ENCODE data around the gene PIGM.

The PIGM gene

DNA sequence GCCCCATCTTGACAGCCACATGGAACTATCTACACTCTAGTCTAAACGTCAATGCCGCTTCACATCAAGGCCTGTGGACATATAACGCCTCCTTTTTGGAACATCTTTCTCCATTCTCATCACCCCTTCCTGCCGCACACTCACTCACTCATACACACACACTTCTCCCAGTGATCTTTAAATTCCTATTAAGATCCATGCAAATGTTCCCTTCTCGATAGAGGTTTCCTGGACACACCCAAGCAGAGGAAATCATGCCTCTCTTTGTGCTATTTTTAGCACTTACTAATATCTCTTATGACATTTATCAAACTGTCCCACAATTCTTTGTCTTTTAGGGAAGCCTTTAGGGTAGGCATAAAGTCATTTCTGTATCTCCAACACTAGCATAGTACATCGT is 49.5 kb downstream of the PIGM start:
- DNase-seq (ENCODE audit: extremely low spot score): no peak
- CTCF ChIA-PET: interaction anchor here (0.8 kb wide), 1 partner anchor 43 kb away, joined by 3 read pairs; no protein-coding TSS in a partner anchor
- POLR2A ChIA-PET: no interaction called here
- TF ChIP-seq, protein P1, sequence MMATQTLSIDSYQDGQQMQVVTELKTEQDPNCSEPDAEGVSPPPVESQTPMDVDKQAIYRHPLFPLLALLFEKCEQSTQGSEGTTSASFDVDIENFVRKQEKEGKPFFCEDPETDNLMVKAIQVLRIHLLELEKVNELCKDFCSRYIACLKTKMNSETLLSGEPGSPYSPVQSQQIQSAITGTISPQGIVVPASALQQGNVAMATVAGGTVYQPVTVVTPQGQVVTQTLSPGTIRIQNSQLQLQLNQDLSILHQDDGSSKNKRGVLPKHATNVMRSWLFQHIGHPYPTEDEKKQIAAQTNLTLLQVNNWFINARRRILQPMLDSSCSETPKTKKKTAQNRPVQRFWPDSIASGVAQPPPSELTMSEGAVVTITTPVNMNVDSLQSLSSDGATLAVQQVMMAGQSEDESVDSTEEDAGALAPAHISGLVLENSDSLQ (IDR thresholded peaks at IDR 0.05): no peak
- TF ChIP-seq SUZ12 (IDR thresholded peaks at IDR 0.05): no peak
- TF ChIP-seq ZNF384 (IDR thresholded peaks at IDR 0.05): no peak
- no peak for TF ChIP-seq FOXA1 (IDR thresholded peaks at IDR 0.05)

- CTCF ChIA-PET: no interaction called here
- TF ChIP-seq BHLHE40 (IDR thresholded peaks at IDR 0.05; ENCODE audit: borderline replicate concordance) (no peak), FOXK2 (IDR thresholded peaks at IDR 0.05) (no peak), HDGF (IDR thresholded peaks at IDR 0.05; ENCODE audit: borderline replicate concordance) (no peak), FOXM1 (IDR thresholded peaks at IDR 0.05; ENCODE audit: borderline replicate concordance) (no peak), TARDBP (IDR thresholded peaks at IDR 0.05) (no peak)
- TF ChIP-seq, protein P1 (IDR thresholded peaks at IDR 0.05): no peak
Measured at GRCh38 chr1:159981351-159982055, 50.3 kb downstream of the PIGM start.

DNA sequence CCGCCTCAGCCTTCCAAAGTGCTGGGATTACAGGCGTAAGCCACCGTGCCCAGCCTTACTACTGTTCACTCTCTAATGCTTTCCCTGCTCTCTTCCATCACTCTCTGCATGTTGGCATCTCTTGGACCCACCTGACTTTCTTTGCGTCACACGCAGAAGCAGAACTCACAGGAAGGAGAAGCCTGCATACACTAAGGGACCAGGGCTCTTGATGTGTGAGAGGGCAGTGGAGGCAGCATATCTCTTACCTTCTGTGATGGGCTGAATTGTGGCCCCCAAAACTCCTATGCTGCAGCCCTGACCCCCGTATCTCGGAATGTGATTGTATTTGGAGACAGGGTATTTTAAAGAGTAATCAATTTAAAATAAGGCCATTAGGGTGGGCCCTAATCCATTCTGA is 51.0 kb downstream of the PIGM start:
- CTCF ChIA-PET: no interaction called here
- DNase-seq (ENCODE audit: extremely low spot score): no peak
- TF ChIP-seq HDGF (IDR thresholded peaks at IDR 0.05; ENCODE audit: borderline replicate concordance) (no peak), FOXK2 (IDR thresholded peaks at IDR 0.05) (no peak), FOXA1 (IDR thresholded peaks at IDR 0.05) (no peak), L3MBTL2 (conservative IDR thresholded peaks at IDR 0.05) (no peak)
- TF ChIP-seq, protein P1 (IDR thresholded peaks at IDR 0.05): no peak
- POLR2A ChIA-PET: no interaction called here

More at GRCh38 chr1:159981351-159982055, 50.3 kb downstream of the PIGM start:
- POLR2A ChIA-PET: no interaction called here
- DNase-seq (ENCODE audit: extremely low spot score): no peak

- DNase-seq (ENCODE audit: extremely low spot score): no peak
- ChIA-PET CTCF (no interaction called here), POLR2A (no interaction called here)
- TF ChIP-seq CTBP1 (IDR thresholded peaks at IDR 0.05; ENCODE audit: borderline replicate concordance) (no peak), SP1 (IDR thresholded peaks at IDR 0.05) (no peak), FOXK2 (IDR thresholded peaks at IDR 0.05) (no peak), LEF1 (IDR thresholded peaks at IDR 0.05; ENCODE audit: borderline replicate concordance) (no peak), L3MBTL2 (conservative IDR thresholded peaks at IDR 0.05) (no peak), ELF4 (IDR thresholded peaks at IDR 0.05) (no peak), HDGF (IDR thresholded peaks at IDR 0.05; ENCODE audit: borderline replicate concordance) (no peak), SUZ12 (IDR thresholded peaks at IDR 0.05) (no peak), FOXM1 (IDR thresholded peaks at IDR 0.05; ENCODE audit: borderline replicate concordance) (no peak), BHLHE40 (IDR thresholded peaks at IDR 0.05; ENCODE audit: borderline replicate concordance) (no peak), NFRKB (IDR thresholded peaks at IDR 0.05) (no peak), TARDBP (IDR thresholded peaks at IDR 0.05) (no peak), ZNF384 (IDR thresholded peaks at IDR 0.05) (no peak)
- TF ChIP-seq, protein P1 (IDR thresholded peaks at IDR 0.05): no peak
Measured at GRCh38 chr1:159980076-159980475, 51.7 kb downstream of the PIGM start.

GRCh38 chr1:159979257-159979656 is 52.5 kb downstream of the PIGM start:
- CTCF ChIA-PET: no interaction called here
- POLR2A ChIA-PET: no interaction called here
- TF ChIP-seq FOXK2 (IDR thresholded peaks at IDR 0.05) (no peak), FOXM1 (IDR thresholded peaks at IDR 0.05; ENCODE audit: borderline replicate concordance) (no peak)
- DNase-seq (ENCODE audit: extremely low spot score): no peak

GRCh38 chr1:159978107-159978398 is 53.7 kb downstream of the PIGM start:
- POLR2A ChIA-PET: no interaction called here
- CTCF ChIA-PET: no interaction called here
- TF ChIP-seq SP1 (IDR thresholded peaks at IDR 0.05) (no peak), TARDBP (IDR thresholded peaks at IDR 0.05) (no peak), FOXK2 (IDR thresholded peaks at IDR 0.05) (no peak), ELF4 (IDR thresholded peaks at IDR 0.05) (no peak), LEF1 (IDR thresholded peaks at IDR 0.05; ENCODE audit: borderline replicate concordance) (no peak), BHLHE40 (IDR thresholded peaks at IDR 0.05; ENCODE audit: borderline replicate concordance) (no peak), SUZ12 (IDR thresholded peaks at IDR 0.05) (no peak), HDGF (IDR thresholded peaks at IDR 0.05; ENCODE audit: borderline replicate concordance) (no peak), FOXM1 (IDR thresholded peaks at IDR 0.05; ENCODE audit: borderline replicate concordance) (no peak), ZNF384 (IDR thresholded peaks at IDR 0.05) (no peak), ARNT (IDR thresholded peaks at IDR 0.05) (no peak), L3MBTL2 (conservative IDR thresholded peaks at IDR 0.05) (no peak), CTBP1 (IDR thresholded peaks at IDR 0.05; ENCODE audit: borderline replicate concordance) (no peak), NFRKB (IDR thresholded peaks at IDR 0.05) (no peak), FOXA1 (IDR thresholded peaks at IDR 0.05) (no peak)
- TF ChIP-seq, protein P1 (IDR thresholded peaks at IDR 0.05): no peak
- DNase-seq (ENCODE audit: extremely low spot score): no peak
